Mesendoderm (in vitro differentiated cells): ENCODE data around the gene MAP6.

Source experiments
- DNase-seq: peaks from one replicate; pipeline ENCODE4 v3.0.0; 2013
- H2AK5ac ChIP-seq: 2 replicates; pipeline ENCODE4 v1.6.1; 2013; ENCODE audit warnings: low read length, inconsistent platforms
- H2BK120ac ChIP-seq: 2 replicates; pipeline ENCODE4 v1.6.1; 2013; ENCODE audit warnings: low read depth, mild to moderate bottlenecking, low read length, moderate library complexity, mixed read lengths
- H2BK15ac ChIP-seq: replicated peaks from 2 replicates; pipeline ENCODE4 v1.6.1; 2013; ENCODE audit warnings: low read depth, mild to moderate bottlenecking, moderate library complexity
- H2BK5ac ChIP-seq: 2 replicates; pipeline ENCODE4 v1.6.1; 2013; ENCODE audit warnings: low read length, inconsistent platforms
- H3K18ac ChIP-seq: 2 replicates; pipeline ENCODE4 v1.6.1; 2013; ENCODE audit warnings: mild to moderate bottlenecking, low read length, mixed read lengths
- H3K23ac ChIP-seq: one replicate; pipeline ENCODE4 v1.6.1; 2013; ENCODE audit warnings: low read length
- H3K27ac ChIP-seq: 2 replicates; pipeline ENCODE4 v1.5.1; 2013; ENCODE audit warnings: low read depth, mild to moderate bottlenecking, inconsistent platforms, low read length, moderate library complexity
- H3K27me3 ChIP-seq: 2 replicates; pipeline ENCODE4 v1.6.1; 2013; ENCODE audit warnings: low read length, control low read depth, mild to moderate bottlenecking, inconsistent platforms; ENCODE audit not compliant: insufficient read depth, poor library complexity
- H3K36me3 ChIP-seq: 2 replicates; pipeline ENCODE4 v1.6.1; 2013; ENCODE audit warnings: low read length, inconsistent platforms; ENCODE audit not compliant: control insufficient read depth, insufficient read depth
- H3K4ac ChIP-seq: one replicate; pipeline ENCODE4 v1.6.1; 2013; ENCODE audit warnings: low read depth, mild to moderate bottlenecking, low read length, moderate library complexity
- H3K4me1 ChIP-seq: 2 replicates; pipeline ENCODE4 v1.6.1; 2013; ENCODE audit warnings: low read depth, low read length, inconsistent platforms; ENCODE audit not compliant: control insufficient read depth
- H3K4me2 ChIP-seq: 2 replicates; pipeline ENCODE4 v1.6.1; 2013; ENCODE audit warnings: low read length
- H3K4me3 ChIP-seq: 2 replicates; pipeline ENCODE4 v1.5.1; 2013; ENCODE audit warnings: mild to moderate bottlenecking, low read length
- H3K56ac ChIP-seq: one replicate; pipeline ENCODE4 v1.6.1; 2013; ENCODE audit warnings: low read length
- H3K79me1 ChIP-seq: 2 replicates; pipeline ENCODE4 v1.6.1; 2013; ENCODE audit warnings: low read length, inconsistent platforms
- H3K79me2 ChIP-seq: 2 replicates; pipeline ENCODE4 v1.6.1; 2013; ENCODE audit warnings: mild to moderate bottlenecking, low read length; ENCODE audit not compliant: control insufficient read depth, insufficient read depth
- H3K9ac ChIP-seq: 2 replicates; pipeline ENCODE4 v1.6.1; 2013; ENCODE audit warnings: low read length, inconsistent platforms
- H4K5ac ChIP-seq: one replicate; pipeline ENCODE4 v1.6.1; 2013; ENCODE audit warnings: low read length
- H4K8ac ChIP-seq: one replicate; pipeline ENCODE4 v1.6.1; 2013; ENCODE audit warnings: low read depth, mild to moderate bottlenecking, control low read depth, low read length, moderate library complexity
- WGBS: extraction: QIAGEN DNeasy Blood & Tissue Kit; methylation state at CpG from one replicate; pipeline ENCODE4 v1.1.7; 2013; ENCODE audit warnings: low lambda C conversion rate, missing lambda C conversion rate; ENCODE audit not compliant: insufficient coverage; ENCODE audit errors: extremely low coverage; 5-methylcytosine and 5-hydroxymethylcytosine counted together

Gene MAP6

DNA sequence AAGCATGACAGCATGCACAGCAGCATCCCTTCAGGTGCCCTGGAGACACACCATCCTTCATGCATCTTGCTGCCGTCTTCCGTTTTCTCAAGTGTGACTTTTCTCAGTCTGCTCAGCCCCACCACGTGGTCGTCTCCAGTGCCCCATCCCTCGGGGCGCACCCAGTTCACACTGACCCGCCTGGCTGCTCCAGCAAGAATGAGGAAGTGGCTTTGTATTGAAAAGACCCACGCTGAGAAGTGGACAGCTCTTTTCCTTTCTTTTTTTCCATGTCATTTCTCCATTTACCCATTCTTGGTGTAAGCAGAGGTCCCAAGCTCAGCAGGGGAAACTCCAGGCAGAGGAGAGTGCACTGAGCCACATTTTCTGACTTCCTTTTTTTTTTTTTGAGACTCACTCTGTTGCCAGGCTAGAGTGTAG, 92.3 kb downstream of the MAP6 start:
- H3K56ac ChIP-seq: no peak overlapping the region
- no peak overlapping the region for H3K4me2 ChIP-seq
- no peak overlapping the region for H3K23ac ChIP-seq
- H3K79me1 ChIP-seq: no peaks in the 10 kb centered on the region
- no peaks in the 10 kb centered on the region for H3K4me1 ChIP-seq
- H3K79me2 ChIP-seq: no peaks in the 10 kb centered on the region
- H3K18ac ChIP-seq: no peak overlapping the region
- H2BK15ac ChIP-seq: no peak overlapping the region
- no peak overlapping the region for H2BK5ac ChIP-seq
- no peak overlapping the region for H2BK120ac ChIP-seq
- H3K27me3 ChIP-seq: no peaks in the 10 kb centered on the region
- H3K36me3 ChIP-seq: peaks cover 19% of the 10 kb centered on the region
- H3K4me3 ChIP-seq: no peak overlapping the region
- H4K8ac ChIP-seq: no peak overlapping the region
- DNase-seq: peak; percentile 94
- no CpG with 5 or more reads among the region's 8 CpGs for WGBS
- H3K27ac ChIP-seq: no peak overlapping the region
- H4K5ac ChIP-seq: no peak overlapping the region
- H2AK5ac ChIP-seq: no peak overlapping the region
- no peak overlapping the region for H3K9ac ChIP-seq
- no peak overlapping the region for H3K4ac ChIP-seq

DNA sequence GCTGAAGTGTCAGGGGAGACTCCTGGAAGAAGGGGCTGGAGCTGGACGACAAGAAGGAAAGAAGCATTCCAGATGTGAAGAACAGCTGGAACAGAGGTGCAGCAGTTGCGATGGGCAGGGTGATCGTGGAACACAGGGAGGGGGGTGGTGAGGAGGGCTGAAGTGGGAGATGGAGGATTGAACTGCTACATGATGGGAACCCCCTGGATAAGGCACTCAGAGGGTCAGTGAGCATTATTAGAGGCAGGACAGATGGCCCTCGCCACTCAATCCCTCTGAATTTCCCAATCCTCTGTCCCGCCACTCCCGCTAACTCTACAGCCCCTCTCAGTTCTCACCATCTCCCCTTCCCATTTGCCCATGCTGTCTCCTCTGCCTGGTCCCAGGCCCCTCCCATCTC, 92.8 kb downstream of the MAP6 start:
- WGBS: no CpG with 5 or more reads among the region's 6 CpGs
- Histone ChIP-seq H2BK15ac (no peak overlapping the region), H3K79me1 (no peaks in the 10 kb centered on the region), H3K27ac (no peak overlapping the region), H3K36me3 (peaks cover 23% of the 10 kb centered on the region), H3K27me3 (no peaks in the 10 kb centered on the region), H2BK120ac (no peak overlapping the region), H3K4ac (no peak overlapping the region), H3K4me2 (no peak overlapping the region), H3K4me1 (no peaks in the 10 kb centered on the region), H3K4me3 (no peak overlapping the region), H3K23ac (no peak overlapping the region), H3K18ac (no peak overlapping the region), H4K5ac (no peak overlapping the region), H4K8ac (no peak overlapping the region), H3K9ac (no peak overlapping the region), H2AK5ac (no peak overlapping the region), H3K56ac (peak overlapping the region; percentile 9), H3K79me2 (no peaks in the 10 kb centered on the region), H2BK5ac (no peak overlapping the region)
- DNase-seq: no peak

DNA sequence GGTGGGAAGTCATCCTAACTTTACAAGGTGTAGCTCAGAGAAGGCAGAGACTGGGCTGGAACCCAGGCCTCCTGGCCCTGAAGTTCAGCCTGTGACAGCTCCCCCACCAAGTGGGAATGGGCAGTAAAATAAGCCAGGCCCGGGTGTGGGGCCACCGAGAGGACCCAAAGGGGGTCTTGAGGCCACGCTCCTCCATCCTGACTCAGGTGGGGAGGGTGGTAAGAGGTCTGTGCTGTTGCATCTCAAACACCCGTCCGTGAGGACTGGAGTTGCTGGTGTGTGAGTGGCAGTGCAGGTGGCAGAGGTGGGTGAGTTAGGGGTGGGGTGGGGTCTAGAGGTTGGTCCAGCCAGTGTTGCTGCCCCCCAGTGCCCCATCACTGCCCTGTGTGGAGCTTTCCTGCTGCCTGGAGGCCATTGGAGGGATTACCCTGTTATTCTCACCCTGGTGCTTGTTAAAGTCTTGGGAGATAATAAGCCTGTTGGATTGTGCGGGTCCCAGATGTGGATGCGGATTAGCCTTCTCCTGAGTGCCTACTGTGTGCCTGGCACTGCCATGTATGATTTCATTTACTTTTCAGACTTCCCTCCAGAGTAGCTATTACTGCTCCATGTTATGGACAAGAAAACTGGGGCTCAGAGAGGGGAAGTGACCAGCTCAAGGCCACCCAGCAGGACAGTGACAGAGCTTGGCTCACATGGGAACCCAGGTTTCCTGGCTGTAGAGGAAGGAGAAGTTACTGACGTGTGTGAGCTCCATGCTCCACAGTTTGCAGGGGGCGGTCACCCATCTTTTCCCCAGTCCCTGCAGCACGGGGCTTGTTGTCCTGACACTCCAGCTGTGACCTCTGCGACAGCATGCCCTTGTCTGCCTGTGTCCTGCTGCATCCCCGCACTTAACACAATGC, 93.9 kb downstream of the MAP6 start:
- H3K4ac ChIP-seq: no peak overlapping the region
- H3K4me2 ChIP-seq: no peak overlapping the region
- no peaks in the 10 kb centered on the region for H3K4me1 ChIP-seq
- H3K79me1 ChIP-seq: peaks cover 8% of the 10 kb centered on the region
- H3K36me3 ChIP-seq: peaks cover 34% of the 10 kb centered on the region
- H3K9ac ChIP-seq: no peak overlapping the region
- no peak overlapping the region for H2BK5ac ChIP-seq
- no peaks in the 10 kb centered on the region for H3K27me3 ChIP-seq
- no CpG with 5 or more reads among the region's 12 CpGs for WGBS
- no peak overlapping the region for H3K18ac ChIP-seq
- H2BK15ac ChIP-seq: no peak overlapping the region
- H3K27ac ChIP-seq: no peak overlapping the region
- H3K79me2 ChIP-seq: no peaks in the 10 kb centered on the region
- no peak overlapping the region for H2BK120ac ChIP-seq
- no peak overlapping the region for H3K56ac ChIP-seq
- H2AK5ac ChIP-seq: no peak overlapping the region
- H3K4me3 ChIP-seq: no peak overlapping the region
- no peak overlapping the region for H4K5ac ChIP-seq
- DNase-seq: peak; percentile 47
- no peak overlapping the region for H4K8ac ChIP-seq
- H3K23ac ChIP-seq: no peak overlapping the region

GRCh38 chr11:75572744-75573143, 96.1 kb downstream of the MAP6 start:
- H2BK120ac ChIP-seq: no peak overlapping the region
- peaks cover 21% of the 10 kb centered on the region for H3K79me1 ChIP-seq
- no peaks in the 10 kb centered on the region for H3K27me3 ChIP-seq
- no peak overlapping the region for H3K56ac ChIP-seq
- H3K4me1 ChIP-seq: no peaks in the 10 kb centered on the region
- H3K36me3 ChIP-seq: peaks cover 48% of the 10 kb centered on the region
- peaks cover 6% of the 10 kb centered on the region for H3K79me2 ChIP-seq
- H3K23ac ChIP-seq: no peak overlapping the region
- H3K4ac ChIP-seq: no peak overlapping the region
- H2BK15ac ChIP-seq: no peak overlapping the region
- no peak overlapping the region for H2BK5ac ChIP-seq
- DNase-seq: no peak
- no peak overlapping the region for H3K9ac ChIP-seq
- WGBS: no CpG with 5 or more reads among the region's 8 CpGs
- no peak overlapping the region for H3K4me3 ChIP-seq
- H3K18ac ChIP-seq: no peak overlapping the region
- no peak overlapping the region for H4K5ac ChIP-seq
- H2AK5ac ChIP-seq: no peak overlapping the region
- no peak overlapping the region for H3K27ac ChIP-seq
- H3K4me2 ChIP-seq: no peak overlapping the region
- no peak overlapping the region for H4K8ac ChIP-seq

- Histone ChIP-seq H2AK5ac (no peak overlapping the region), H3K4ac (no peak overlapping the region), H3K36me3 (peaks cover 55% of the 10 kb centered on the region), H2BK120ac (no peak overlapping the region), H3K79me2 (peaks cover 15% of the 10 kb centered on the region), H3K79me1 (peaks cover 26% of the 10 kb centered on the region), H3K27ac (no peak overlapping the region), H4K5ac (no peak overlapping the region), H3K23ac (no peak overlapping the region), H3K56ac (no peak overlapping the region), H2BK5ac (no peak overlapping the region), H3K4me3 (no peak overlapping the region), H3K27me3 (no peaks in the 10 kb centered on the region), H3K4me2 (no peak overlapping the region), H3K18ac (no peak overlapping the region), H2BK15ac (no peak overlapping the region), H3K4me1 (no peaks in the 10 kb centered on the region), H4K8ac (no peak overlapping the region), H3K9ac (no peak overlapping the region)
- DNase-seq: no peak
- WGBS: no CpG with 5 or more reads among the region's 14 CpGs
These were observed 97.2 kb downstream of the MAP6 start for GRCh38 chr11:75571625-75572024.
